Uterus (tissue), 4 donors: ENCODE data around the gene PORCN. TPM values are rescaled to one million over a fixed set of nuclear protein-coding genes. Genes with fewer than 3 reads are reported as not detected.
"Not testable (repeated sequence)": the region's sequence is repeated elsewhere in the genome, so short reads cannot be mapped to it uniquely, and the experiment has no call there.

Experiments used
- DNase-seq, 2 donors: peaks; one replicate each; pipeline ENCODE4 v3.0.0-alpha.2; 2019 to 2020
- H3K27ac ChIP-seq, 2 donors: fragments of 200-600 bp; sonication (generic); 1 replicate in 1 of 2; 2 replicates in 1 of 2; pipeline ENCODE4 v1.5.1; 2016 to 2018
- H3K27me3 ChIP-seq, 2 donors: fragments of 200-600 bp; sonication (generic); one replicate each; pipeline ENCODE4 v1.5.1; 2018 to 2019; ENCODE audit warnings: control low read depth in 1 of 2
- H3K36me3 ChIP-seq, 2 donors: fragments of 200-600 bp; sonication (generic); one replicate each; pipeline ENCODE4 v1.5.1; 2019; ENCODE audit warnings: control low read depth in 1 of 2
- H3K4me1 ChIP-seq, 2 donors: fragments of 200-600 bp; sonication (generic); one replicate each; pipeline ENCODE4 v1.5.1; 2018 to 2019; ENCODE audit warnings: control low read depth in 1 of 2
- H3K4me3 ChIP-seq, 2 donors: fragments of 200-600 bp; sonication (generic); 1 replicate in 1 of 2; 2 replicates in 1 of 2; pipeline ENCODE4 v1.5.1; 2018 to 2019; ENCODE audit warnings: mild to moderate bottlenecking in 1 of 2
- H3K9me3 ChIP-seq, 2 donors: fragments of 200-600 bp; sonication (generic); one replicate each; pipeline ENCODE4 v1.5.1; 2019; ENCODE audit warnings: control low read depth in 1 of 2
- CTCF ChIP-seq, 4 experiments: fragments of 200-600 bp in 2 of 4; fragments of 450-650 bp in 2 of 4; sonication (generic) in 2 of 4; IDR thresholded peaks; one replicate each; pipeline ENCODE4 v1.5.1; 2016 to 2019; ENCODE audit warnings: antibody characterized with exemption in 4 of 4, mild to moderate bottlenecking in 2 of 4, moderate library complexity in 1 of 4
- POLR2A ChIP-seq, 2 donors: fragments of 450-650 bp; IDR thresholded peaks; one replicate each; pipeline ENCODE4 v1.6.1; 2016; ENCODE audit warnings: antibody characterized with exemption in 2 of 2, mild to moderate bottlenecking in 1 of 2, moderate library complexity in 1 of 2
- intact Hi-C: fragments of 100-400 bp; cut with DNase I; formaldehyde crosslinking; loops from one replicate; pipeline ENCODE4 v1.15.1; 2023; ENCODE audit warnings: low total_unique reads
- total RNA-seq, 4 donors: library from RNA; depleted of rRNA in 3 of 4; stranded (reverse); fragments of >200 nt in 3 of 4; gene quantifications; one replicate each; pipeline versions ENCODE4 v1.1.0 to v1.2.4, GENCODE V29; 2014 to 2023
- donor health status: DM: yes; HTN: yes; CAD: no.

The PORCN gene
- total RNA-seq, 4 donors from 2014 or later, result 0.77 to 16.5 (median 4.8) TPM

DNA sequence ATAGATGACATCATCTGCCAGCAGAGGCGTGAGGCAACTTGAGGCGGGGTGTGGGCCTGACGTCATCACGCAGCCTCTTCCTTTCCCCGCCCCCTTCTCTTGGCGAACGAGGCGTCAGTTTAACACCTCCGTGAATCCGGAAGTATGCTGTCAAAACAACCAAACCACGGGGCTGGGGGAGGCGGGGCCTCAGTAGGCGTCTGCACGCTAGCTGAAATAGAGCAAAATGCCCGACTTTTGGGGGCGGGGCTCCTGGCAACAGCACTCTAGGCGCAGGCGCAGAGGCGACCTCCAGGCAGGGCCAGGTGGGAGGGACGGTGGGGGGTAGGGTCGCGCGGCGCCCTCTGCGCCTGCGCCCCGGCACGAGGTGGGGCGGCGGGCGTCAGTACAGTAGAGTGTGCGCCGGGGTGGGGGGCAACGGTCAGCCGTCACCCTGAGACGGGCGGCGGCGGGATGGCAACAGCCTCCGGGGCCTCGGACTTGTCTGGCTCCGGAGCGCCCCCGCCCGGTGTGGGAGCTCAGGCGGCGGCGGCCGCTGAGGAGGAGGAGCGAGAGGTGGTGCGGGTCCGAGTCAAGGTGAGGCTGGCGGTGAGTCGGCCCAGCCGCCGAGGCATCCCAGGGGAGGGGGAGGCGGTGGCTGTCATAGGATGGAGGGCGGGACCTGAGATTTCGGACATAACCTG lies 30.7 kb downstream of the PORCN start, which contains the start of gene TBC1D25:
Gene TBC1D25 (plus strand): TSS at position 370 of the 683 bp plus-strand sequence. CDS start 84 bp downstream, at position 454.
- intact Hi-C loops, result no loop called here
- Histone ChIP-seq H3K9me3 (no peaks in the 10 kb centered on the region), H3K36me3 (no peaks in the 10 kb centered on the region), H3K27me3 (no peaks in the 10 kb centered on the region), H3K4me3 (peak within 1 kb of the TSS; percentile 47 to 57), H3K27ac (peak within 1 kb of the TSS; percentile 84 to 91), H3K4me1 (no peaks in the 10 kb centered on the region)
- peak; percentile 16 to 33 (median 26) for TF ChIP-seq CTCF (IDR thresholded peaks at IDR 0.05)
- peak; percentile 27 to 67 for TF ChIP-seq POLR2A (IDR thresholded peaks at IDR 0.05)
- peak; percentile 95 to 98 for DNase-seq

DNA sequence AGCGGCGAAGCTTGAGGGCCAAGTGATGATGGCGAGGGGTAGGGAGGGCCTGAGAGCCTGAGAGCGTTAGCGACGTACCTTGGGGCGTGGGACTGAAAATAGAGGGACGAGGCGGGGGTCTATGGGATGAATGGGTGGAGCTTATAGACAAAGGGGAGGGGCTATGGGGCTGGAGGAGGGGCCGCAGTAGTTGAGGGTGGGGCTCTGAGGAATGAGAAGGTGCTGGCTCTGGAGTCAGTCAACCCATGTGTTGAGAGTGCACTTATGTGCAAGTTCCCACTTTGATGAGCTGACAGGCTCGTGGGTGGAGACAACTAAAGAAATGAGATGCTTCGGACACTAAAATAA lies 31.2 kb downstream of the PORCN start:
- Histone ChIP-seq H3K27me3 (no peaks in the 10 kb centered on the region), H3K4me1 (no peaks in the 10 kb centered on the region), H3K9me3 (no peaks in the 10 kb centered on the region), H3K36me3 (no peaks in the 10 kb centered on the region), H3K27ac (peak overlapping the region; percentile 84 to 91), H3K4me3 (peak overlapping the region; percentile 47 to 57)
- TF ChIP-seq CTCF (IDR thresholded peaks at IDR 0.05) (no peak), POLR2A (IDR thresholded peaks at IDR 0.05) (no peak)
- intact Hi-C loops, result no loop called here
- DNase-seq, result peak; percentile 48 to 54

DNA sequence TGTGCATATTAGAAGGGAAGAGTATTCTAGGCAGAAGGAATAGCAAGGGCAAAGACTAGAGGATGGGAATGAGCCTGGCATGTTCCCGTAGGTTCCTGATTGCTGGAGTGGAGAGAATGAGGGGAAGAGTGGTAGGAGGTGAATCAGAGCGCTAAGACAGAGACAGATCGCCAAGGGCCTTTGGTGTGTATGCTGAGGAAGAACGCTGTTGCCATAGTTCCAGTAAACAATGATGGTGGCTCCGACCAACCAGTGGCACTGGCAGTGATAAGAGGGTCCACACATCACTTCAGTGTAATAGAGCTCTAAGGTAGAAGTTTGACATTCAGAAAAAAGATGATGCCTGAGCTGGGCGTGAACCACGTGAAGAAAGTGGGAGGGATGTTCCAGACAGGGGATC lies 31.7 kb downstream of the PORCN start:
- intact Hi-C loops, result no loop called here
- no peak for DNase-seq
- Histone ChIP-seq H3K9me3 (no peaks in the 10 kb centered on the region), H3K27ac (peak overlapping the region; percentile 84 to 91), H3K4me3 (peak overlapping the region; percentile 47 to 57), H3K36me3 (no peaks in the 10 kb centered on the region), H3K27me3 (no peaks in the 10 kb centered on the region), H3K4me1 (no peaks in the 10 kb centered on the region)
- TF ChIP-seq CTCF (IDR thresholded peaks at IDR 0.05) (no peak), POLR2A (IDR thresholded peaks at IDR 0.05) (no peak)

- Histone ChIP-seq H3K27me3 (no peaks in the 10 kb centered on the region), H3K36me3 (no peaks in the 10 kb centered on the region), H3K9me3 (no peaks in the 10 kb centered on the region), H3K4me1 (no peaks in the 10 kb centered on the region), H3K4me3 (no peak overlapping the region), H3K27ac (no peak overlapping the region)
- no peak for DNase-seq
- intact Hi-C loops, result no loop called here
- TF ChIP-seq POLR2A (IDR thresholded peaks at IDR 0.05) (no peak), CTCF (IDR thresholded peaks at IDR 0.05) (no peak)
Measured at GRCh38 chrX:48541140-48541814, 32.5 kb downstream of the PORCN start.

DNA sequence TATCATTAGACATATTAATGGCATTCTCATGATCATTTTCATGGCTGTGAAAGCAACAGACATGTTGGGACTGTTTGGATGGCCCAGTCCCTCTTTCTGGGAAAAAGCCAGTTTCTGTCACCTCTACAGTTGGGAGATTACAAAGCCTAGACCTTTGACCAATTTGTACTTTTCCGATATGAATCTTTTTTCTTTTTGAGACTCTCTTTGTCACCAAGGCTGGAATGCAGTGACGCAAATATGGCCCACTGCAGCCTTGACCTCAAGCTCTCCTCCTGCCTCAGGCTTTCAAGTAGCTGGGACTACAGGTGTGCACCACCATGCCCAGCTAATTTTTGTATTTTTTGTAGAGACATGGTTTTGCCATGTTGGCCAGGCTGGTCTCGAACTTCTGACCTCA lies 40.1 kb downstream of the PORCN start:
- intact Hi-C loops, result no loop called here
- no peaks in the 10 kb centered on the region for H3K27me3 ChIP-seq

DNA sequence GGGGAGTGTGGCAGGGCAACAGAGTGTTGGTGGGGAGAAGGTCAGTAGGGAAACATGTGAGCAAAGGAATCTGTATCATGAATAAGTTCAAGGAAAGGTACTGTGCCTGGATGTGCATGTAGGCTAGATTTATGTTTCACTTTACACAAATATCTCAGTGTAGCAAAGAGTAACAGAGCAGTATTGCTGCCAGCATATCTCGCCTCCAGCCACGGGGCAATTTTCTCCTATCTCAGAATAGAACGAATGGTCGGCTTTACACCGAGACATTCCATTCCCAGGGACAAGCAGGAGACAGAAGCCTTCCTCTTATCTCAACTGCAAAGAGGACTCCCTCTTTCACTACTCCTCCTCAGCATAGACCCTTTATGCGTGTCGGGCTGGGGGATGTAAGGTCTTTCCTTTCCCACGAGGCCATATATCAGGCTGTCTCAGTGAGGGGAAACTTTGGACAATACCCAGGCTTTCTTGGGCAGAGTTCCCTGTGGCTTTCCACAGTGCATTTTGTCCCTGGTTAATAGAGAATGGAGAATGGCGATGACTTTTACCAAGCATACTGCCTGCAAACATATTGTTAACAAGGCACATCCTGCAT lies 47.0 kb downstream of the PORCN start:
- H3K4me1 ChIP-seq, DNase-seq, H3K9me3 ChIP-seq, intact Hi-C loops, H3K27ac ChIP-seq, H3K27me3 ChIP-seq, H3K36me3 ChIP-seq, H3K4me3 ChIP-seq: not testable (repeated sequence)

More for the DNA sequence above, 40.1 kb downstream of the PORCN start:
- DNase-seq, result no peak
- no peak overlapping the region for H3K27ac ChIP-seq
- no peaks in the 10 kb centered on the region for H3K36me3 ChIP-seq
- TF ChIP-seq POLR2A (IDR thresholded peaks at IDR 0.05) (no peak), CTCF (IDR thresholded peaks at IDR 0.05) (no peak)
- H3K9me3 ChIP-seq, result no peaks in the 10 kb centered on the region
- no peaks in the 10 kb centered on the region for H3K4me1 ChIP-seq
- no peak overlapping the region for H3K4me3 ChIP-seq
